Activated CD8-positive, alpha-beta memory T cell treated with anti-CD3 and anti-CD28 coated beads for 36 hours (primary cell): ENCODE results near the gene UNKL. TPM values are rescaled to one million over a fixed set of nuclear protein-coding genes. Genes with fewer than 3 reads are reported as not detected.

Experiments used
- CTCF ChIA-PET: fragments of 350-600 bp; sonication (Branson Sonifier 250); formaldehyde crosslinking; loops from one replicate; lab custom pipeline; 2021; ENCODE audit warnings: antibody characterized with exemption; lab: Charles Lee
- POLR2A ChIA-PET: fragments of 350-600 bp; sonication (Branson Sonifier 250); formaldehyde crosslinking; loops from one replicate; lab custom pipeline; 2021; ENCODE audit warnings: antibody characterized with exemption; lab: Charles Lee
- total RNA-seq, 2 experiments: library from RNA; stranded (reverse); gene quantifications; one replicate each; pipeline ENCODE4 v1.2.3, GENCODE V29; 2021

The UNKL gene
- total RNA-seq, 2 experiments from 2014 or later = 35.7 to 36.0 TPM

DNA sequence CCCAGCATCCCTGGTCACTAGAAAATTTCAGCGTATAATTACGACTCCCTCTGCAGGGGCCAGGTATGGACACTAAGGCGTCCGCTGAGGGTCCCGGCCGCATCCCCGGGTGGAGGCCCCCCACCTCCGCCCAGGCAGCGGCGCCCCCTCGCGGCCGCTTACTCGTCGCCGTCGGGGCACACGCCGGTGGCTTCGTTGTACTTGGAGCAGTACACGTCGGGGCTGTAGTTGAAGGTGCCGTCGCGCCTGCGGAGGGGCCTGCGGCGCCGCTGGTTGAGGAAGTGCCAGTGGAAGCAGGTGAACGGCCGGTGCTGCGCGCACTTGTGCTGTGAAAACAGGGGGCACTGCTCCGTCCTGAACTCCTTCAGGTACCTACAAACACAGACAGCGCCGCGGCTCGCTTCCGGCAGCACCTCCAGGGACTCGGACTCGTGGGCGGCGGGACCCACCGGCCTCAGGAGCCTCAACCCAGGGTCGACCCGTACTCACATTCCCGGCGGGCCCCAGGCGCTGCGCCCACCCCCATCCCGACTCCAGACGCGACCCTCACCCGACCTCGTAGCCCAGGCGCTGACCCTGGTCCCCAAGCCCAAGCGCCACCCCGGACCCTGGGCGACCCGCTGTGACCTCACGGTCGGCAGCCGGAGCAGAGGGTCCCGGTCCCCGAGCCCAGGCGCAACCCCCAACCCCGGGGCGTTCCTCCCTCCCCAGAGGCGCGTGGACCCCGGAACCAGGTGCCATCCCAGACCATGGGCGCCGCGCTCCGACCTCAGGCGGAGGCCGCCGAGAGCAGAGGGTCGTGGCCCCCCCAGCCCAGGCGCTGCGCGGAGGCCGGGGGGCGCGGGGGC lies 596 bp downstream of the UNKL start:
- ChIA-PET POLR2A (no interaction called here), CTCF (interaction anchor here (0.6 to 0.7 kb wide), 2 partner anchors 34 to 344 kb away, joined by 3 to 5 read pairs; no protein-coding TSS in a partner anchor)

DNA sequence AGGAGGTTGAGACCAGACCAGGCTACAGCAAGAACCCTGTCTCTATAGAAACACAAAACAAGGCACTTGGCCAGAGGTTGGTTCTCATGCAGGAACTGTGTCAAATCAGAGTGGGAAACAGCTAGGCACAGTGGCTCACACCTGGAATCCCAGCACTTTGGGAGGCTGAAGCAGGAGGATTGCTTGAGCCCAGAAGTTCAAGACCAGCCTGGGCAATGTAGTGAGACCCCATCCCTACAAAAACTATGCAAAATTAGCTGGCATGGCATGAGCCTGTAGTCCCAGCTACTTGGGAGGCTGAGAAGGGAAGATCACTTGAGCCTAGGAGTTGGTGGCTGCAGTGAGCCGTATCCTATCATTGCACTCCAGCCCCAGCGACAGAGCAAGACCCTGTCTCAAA lies 1.7 kb downstream of the UNKL start:
- POLR2A ChIA-PET = no interaction called here
- CTCF ChIA-PET = interaction anchor here (0.6 to 1.7 kb wide), 6 partner anchors 9 to 343 kb away, joined by 3 to 5 read pairs (median 4); no protein-coding TSS in a partner anchor

DNA sequence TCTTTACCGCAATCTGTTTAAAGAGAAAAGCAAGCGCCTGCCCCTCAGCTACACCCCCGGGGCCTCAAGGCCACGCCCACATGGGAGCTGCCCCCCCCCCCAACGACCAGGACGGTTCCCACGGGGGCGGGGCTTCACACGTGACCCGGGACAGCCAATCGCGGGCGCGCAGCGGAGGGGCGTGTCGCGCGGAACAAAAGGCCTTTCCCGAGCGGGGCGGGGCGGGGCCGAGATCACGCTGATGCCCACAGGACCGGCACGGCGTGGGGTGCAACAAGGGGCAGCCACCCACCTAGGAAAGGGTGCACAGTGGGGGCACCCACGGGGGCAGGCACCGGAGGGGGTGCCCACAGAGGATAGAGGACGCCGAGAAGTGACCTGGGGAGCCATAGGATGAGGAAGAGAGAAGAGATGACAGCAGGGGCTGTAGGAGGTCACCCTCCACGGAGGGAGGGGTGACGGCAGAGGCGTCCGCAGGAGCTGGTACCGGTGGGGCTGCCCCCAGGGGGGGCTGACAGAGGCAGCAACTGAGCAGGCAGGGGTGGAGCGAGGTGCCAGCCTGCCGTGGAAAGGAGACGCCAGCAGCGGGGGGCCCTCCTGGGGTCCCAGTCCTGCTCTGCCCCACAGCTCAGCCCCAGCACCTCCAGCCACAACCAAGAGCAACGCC lies 6.2 kb downstream of the UNKL start:
- ChIA-PET POLR2A (interaction anchor here (0.5 to 1.8 kb wide), 4 partner anchors 13 to 61 kb away, joined by 3 to 8 read pairs (median 5); partner anchors contain the start of gene UQCC4), CTCF (interaction anchor here (0.7 to 2.5 kb wide), 4 partner anchors 13 to 157 kb away, joined by 3 to 8 read pairs (median 4); partner anchors contain the start of gene UQCC4)

DNA sequence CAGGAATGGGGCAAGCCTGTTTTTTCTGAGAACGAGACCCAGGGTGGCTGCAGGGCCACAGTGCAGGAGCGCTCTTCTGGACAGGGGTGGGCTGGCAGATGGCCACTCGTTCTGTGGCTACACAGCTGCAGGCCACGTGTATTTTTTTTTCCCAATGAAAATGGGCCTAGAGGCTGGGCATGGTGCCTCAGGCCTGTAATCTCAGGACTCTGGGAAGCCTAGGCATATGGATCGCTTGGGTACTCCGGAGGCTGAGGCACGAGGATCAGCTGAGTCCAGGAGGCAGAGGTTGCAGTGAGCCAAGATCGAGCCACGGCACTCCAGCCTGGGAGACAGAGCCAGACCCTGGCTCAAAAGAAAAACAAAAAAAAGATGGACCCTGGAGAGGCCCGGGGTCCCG lies 6.8 kb downstream of the UNKL start:
- ChIA-PET CTCF (interaction anchor here (1.3 to 2.5 kb wide), 3 partner anchors 13 to 44 kb away, joined by 4 to 8 read pairs (median 4); partner anchors contain the start of gene UQCC4), POLR2A (interaction anchor here (0.5 to 1.8 kb wide), 4 partner anchors 13 to 61 kb away, joined by 3 to 8 read pairs (median 5); partner anchors contain the start of gene UQCC4)

DNA sequence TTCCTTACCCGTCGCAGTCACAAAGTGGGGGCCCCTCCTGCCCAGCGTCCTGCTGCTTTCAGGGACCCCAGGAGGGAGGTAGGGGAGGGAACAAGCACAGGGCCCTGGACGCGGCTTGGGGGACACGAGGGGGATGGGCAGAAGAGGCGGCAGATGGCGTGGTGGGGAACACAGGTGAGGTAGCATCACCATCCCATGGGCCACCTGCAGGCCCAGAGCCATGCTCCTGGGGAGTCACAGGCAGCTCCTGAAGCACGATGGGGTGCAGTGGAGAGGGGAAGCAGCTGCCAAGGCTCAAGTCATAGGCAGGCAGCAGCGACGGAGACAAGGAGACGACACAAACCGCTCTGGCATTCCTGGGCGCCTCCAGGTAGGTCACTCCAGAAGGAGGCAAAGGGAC lies 10.8 kb downstream of the UNKL start:
- ChIA-PET POLR2A (no interaction called here), CTCF (no interaction called here)

DNA sequence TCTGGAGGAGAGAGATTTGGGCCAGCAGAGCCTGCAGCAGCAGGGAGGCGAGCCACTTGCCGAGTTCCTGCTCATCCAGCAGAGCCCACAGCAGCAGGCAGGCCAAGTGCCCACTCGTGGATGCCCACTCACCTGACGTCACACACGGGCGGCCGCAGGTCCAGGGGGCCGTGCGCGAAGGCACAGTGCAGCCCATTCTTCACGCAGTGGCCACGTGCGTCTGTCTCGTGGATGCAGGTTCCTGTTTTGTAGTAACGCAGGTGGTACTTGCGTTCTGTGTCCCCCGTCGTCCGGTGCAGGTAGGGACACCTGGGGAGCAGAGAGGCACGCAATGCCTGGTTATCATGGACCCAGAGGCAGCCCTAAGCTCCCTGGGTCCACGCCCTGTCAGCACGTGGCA lies 11.5 kb downstream of the UNKL start:
- ChIA-PET POLR2A (no interaction called here), CTCF (interaction anchor here (1.2 kb wide), 1 partner anchor 40 kb away, joined by 3 read pairs; no protein-coding TSS in a partner anchor)

DNA sequence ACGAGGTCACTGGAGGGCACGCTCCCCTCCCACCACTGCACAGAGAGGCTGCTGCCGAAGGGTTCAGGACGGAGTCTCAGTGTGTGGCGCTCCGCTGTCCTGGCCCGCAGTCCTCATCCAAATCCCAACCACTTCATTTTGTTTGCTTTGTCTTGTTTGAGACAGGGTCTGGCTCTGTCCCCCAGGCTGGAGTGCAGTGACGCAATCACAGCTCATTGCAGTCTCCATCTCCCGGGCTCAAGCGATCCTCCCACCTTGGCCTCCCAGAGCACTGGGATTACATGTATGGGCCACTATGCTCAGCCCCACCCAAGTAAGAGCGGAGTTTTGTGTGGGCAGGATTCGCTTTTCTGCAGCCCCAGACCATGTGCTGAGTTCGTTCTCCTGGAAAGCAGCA lies 12.7 kb downstream of the UNKL start:
- ChIA-PET CTCF (interaction anchor here (0.6 to 1.2 kb wide), 2 partner anchors 11 to 38 kb away, joined by 3 to 4 read pairs; no protein-coding TSS in a partner anchor), POLR2A (no interaction called here)

DNA sequence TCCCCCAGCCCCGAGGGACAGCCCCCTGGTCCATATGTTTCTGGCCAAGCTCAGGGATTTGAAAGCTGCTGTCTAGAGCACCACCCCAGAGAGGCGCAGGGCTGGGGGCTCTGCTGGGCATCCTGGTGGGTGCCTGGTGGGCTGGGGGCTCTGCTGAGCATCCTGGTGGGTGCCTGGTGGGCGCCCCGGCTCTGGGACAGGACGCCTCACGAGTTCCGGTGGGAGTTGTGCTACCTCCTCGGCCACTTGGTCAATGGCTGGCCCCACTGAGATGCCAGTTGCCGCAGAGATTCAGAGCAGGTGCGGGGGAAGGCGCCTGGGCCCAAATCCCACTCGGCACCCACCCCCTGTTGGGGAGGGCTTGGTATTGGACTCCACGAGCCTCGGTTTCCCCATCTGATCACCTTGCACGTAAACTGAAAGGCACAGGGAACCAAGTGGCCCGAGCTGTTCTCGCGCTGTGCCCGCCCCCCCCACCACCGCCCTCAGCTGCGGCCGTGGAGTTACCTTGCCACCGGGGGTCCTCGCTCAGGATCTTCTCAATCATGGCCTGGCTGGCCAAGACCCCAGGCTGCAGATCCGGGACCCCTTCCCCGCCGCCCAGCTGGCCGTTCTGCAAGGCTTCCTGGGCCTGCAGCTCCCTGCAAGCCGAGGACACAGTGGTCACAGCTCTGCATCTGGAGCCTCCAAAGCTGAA lies 13.3 kb downstream of the UNKL start:
- ChIA-PET POLR2A (no interaction called here), CTCF (interaction anchor here (0.6 kb wide), 1 partner anchor 12 kb away, joined by 3 read pairs; no protein-coding TSS in a partner anchor)

DNA sequence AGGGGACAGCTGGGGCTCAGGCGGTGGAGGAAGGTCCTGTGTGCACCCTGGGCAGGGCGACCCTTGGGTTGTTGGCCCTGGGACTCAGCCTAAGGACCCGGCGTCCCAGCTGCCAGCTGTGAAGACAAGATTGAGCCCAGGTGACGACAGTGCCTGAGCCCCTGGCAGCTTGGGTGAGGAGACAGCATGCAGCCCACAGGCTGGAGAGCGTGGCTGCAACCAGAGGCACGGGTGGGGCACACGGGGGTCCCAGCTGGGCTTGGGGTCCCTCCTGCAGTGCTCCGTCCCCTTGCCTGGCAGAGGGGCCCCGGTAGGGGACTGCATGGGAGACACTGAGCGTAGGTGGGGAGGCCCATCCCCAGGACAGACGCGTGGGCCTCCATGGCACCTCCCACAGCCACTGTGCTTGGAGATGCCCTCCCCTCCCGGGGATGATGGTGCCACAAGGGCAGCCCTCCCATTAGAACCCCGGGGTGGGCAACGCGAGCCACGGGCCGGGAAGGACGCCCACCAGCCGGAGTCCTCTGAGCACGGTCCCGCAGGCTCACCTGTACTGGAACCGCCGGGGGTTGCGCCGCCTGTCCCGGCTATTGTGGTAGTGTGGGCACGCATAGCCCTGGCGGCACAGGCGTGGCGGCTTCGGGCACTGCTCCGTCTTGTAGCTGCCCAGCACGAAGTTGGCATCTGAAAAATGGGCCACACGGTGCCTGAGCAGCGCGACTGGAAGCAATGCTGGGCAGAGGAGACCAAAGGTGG lies 15.5 kb downstream of the UNKL start:
- CTCF ChIA-PET = no interaction called here
- POLR2A ChIA-PET = no interaction called here

DNA sequence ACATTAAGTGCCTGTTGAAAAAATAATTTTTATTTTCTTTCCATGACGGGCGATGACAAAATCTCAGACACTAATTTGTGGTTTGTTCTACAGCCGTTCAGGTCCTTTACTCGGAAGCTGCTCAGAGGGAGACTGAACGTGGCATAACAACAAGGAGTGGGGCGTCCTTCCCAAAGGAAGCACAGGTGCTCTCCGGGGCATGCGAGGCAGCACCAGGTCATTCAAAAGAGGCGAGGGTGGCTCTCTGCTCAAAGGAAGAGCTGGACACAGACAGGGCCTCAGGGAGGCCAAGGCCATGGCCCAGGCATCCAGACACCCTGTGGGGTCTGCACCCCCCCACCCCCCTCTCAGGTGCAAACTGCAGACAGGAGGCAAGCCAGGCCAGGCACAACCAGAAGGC lies 16.2 kb downstream of the UNKL start:
- CTCF ChIA-PET = no interaction called here
- POLR2A ChIA-PET = no interaction called here

DNA sequence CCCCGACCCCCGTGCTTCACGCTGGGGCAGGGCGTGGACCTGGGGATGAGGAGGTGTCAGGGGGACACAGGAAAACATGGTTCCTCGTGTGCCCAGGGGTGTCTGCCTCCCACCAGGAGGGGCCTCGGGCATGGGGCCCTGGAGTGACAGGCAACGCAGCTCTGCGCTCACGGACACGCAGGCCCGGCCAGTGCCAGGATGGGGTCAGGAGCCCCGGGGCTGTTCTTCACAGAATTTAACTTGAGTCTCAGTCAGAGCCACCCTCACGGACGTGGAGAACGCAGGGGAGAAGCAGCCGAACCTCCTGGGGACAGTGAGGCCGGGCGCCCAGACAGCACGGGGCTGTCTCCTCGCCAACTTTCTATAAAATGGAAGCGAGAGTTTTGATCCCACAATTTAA lies 16.7 kb downstream of the UNKL start:
- ChIA-PET POLR2A (no interaction called here), CTCF (no interaction called here)

DNA sequence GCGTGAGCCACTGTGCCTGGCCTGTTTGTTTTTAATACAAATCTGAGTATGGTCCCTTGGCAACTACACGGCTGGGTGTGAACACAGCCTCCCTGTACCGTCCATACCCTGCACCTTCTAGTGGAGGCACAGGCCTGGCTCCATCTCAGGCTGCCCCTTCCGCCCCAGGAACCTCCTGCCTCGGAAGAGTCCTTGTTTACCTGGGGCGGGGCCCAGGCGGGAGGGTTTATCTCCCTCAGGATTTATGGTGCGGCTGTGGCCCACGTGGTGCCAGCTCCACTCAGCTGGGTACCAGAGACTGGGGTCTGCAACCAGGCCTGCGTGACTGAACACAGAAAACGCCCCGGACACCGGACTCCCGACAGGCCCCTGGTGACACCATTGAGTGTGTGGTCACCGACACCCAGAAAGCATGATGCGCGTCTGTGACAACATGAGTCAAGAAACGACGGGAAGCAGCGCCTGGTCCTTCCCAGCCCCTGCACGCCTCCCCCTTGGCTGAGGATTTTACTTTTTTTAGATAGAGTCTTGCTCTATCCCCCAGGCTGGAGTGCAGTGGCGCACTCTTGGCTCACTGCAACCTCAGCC lies 19.0 kb downstream of the UNKL start:
- ChIA-PET POLR2A (no interaction called here), CTCF (no interaction called here)

DNA sequence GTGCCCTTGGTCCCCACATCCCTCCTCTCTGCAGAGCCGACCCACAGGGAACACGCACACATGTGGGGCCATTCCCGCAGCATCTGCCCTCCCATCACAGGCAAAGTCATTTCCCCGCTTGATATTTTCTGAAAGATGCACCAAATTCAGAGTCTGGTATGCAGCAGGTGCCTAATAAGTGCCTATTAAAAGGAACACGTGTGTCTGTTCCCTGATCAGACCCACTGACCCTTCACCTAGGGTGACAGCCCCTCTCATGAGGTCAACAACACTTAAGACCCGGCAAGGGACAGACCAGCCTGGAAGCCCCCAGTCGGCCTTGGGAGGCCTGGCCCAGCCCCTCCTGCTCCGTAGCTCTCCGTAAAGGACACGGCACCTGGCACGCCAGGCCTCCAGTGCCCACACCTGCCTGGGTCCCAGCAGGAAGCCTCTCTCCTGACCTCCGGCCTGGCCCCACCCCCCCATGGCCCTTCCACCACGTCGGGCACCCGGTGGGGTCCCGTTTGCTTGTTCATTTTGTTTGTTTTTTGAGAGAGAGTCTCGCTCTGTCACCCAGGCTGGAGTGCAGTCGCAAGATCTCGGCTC lies 20.0 kb downstream of the UNKL start:
- POLR2A ChIA-PET = interaction anchor here (0.6 kb wide), 1 partner anchor 13 kb away, joined by 6 read pairs; no protein-coding TSS in a partner anchor
- CTCF ChIA-PET = no interaction called here

DNA sequence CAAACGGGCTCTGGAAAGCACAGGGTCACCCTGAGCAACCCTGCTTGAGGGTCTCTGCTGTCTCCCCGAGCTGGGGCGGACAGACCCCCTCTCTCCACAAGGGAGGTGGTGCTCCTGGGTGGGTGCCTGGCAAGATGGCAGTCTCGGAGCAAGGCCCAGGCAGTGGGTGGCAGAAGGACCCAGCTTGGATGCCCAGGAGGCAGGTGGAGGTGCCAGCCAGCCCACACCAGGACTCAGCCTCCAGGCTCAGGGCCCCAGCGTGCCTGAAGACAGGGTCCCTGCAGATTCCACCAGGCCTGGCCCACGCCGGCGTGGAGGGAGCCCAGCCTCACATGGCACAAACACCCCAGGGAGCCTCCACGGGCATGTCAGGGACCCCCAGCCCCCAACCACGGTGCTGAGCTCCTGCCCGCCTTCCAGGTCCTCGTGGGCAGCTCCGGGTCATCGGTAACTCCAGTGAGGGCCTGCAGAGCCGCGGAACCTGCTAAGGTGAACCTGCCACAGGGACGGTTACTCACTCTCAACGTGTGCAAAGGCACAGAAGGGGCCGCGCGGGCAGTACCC lies 20.8 kb downstream of the UNKL start:
- CTCF ChIA-PET = interaction anchor here (0.6 kb wide), 1 partner anchor 125 kb away, joined by 3 read pairs; no protein-coding TSS in a partner anchor

DNA sequence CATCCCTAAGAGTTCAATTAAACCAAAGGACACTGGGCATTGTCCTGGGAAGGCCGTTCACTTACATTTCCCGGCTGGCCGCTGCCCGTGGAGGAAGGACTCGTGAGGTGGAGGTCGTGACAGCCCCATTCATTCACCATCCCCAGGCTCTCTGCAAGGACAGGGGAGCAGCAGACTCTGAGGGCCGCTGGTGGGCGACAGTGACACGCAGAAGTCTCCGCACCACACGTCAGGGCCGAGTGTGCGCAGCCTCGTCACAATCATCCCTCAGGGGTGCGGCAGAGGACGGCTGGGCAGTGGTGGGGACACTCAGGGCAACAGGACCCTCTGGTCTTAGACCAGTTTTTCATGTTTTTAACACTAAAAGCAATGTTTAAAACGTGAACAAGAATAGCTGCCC lies 21.7 kb downstream of the UNKL start:
- ChIA-PET CTCF (interaction anchor here (0.6 kb wide), 1 partner anchor 124 kb away, joined by 3 read pairs; no protein-coding TSS in a partner anchor), POLR2A (no interaction called here)

More for the DNA sequence above, 20.8 kb downstream of the UNKL start:
- POLR2A ChIA-PET = no interaction called here

DNA sequence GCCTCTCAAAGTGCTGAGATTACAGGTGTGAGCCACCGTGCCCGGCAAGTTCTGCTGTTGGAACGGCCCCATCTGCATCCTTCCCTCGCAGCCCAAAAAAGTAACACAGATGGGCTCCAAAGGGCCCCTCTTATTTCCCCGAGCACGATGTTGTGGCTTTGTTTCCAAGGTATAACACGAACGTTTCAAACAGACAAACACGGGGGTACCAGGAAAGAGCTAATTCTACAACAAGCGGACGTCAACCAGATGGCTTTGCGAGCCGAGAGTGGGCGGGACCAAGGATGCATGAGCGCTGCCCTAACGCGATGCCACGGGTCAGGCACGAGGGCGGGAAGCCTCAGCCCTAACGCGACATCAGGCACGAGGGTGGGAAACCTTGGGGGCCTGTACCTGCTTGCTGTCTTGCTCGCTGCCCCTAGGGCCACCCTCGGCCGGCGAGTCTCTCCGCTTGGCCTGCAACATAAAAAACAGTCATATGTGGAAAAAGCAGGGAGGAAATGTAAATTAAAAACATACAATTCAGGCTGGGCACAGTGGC lies 24.2 kb downstream of the UNKL start:
- ChIA-PET POLR2A (no interaction called here), CTCF (no interaction called here)

DNA sequence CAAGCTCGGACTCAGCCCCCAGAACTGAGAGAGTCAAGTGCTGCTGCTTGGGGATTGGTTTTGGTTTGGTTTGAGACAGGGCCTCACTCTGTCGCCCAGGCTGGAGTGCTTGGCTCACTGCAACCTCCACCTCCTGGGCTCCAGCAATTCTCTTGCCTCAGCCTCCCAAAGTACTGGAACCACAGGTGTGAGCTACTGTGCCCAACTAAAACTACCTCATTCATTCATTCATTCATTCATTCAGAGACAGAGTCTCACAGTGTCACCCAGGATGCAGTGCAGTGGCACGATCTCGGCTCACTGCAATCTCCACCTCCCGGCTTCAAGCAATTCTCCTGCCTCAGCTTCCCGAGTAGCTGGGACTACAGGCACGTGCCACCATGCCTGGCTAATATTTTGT lies 24.7 kb downstream of the UNKL start:
- ChIA-PET CTCF (interaction anchor here (1.0 kb wide), 1 partner anchor 539 kb away, joined by 3 read pairs; no protein-coding TSS in a partner anchor), POLR2A (no interaction called here)
